ENCODE measurements around the gene CASP7.
A peak's percentile ranks its signal among the peaks of the same experiment; 100 is the strongest.

Gene CASP7

GRCh38 chr10:113752553-113752952, 72.8 kb downstream of the CASP7 start:
- DNase-seq: no peak
- ChIA-PET POLR2A (no interaction called here), CTCF (interaction anchor here (1.8 kb wide), 1 partner anchor 28 kb away, joined by 4 read pairs; no protein-coding TSS in a partner anchor)
- no peaks in the 10 kb centered on the region for H3K9me3 ChIP-seq (ENCODE audit: control extremely low read depth in 1 of 5, control insufficient read depth in 4 of 5, insufficient read depth in 2 of 5, low read depth in 1 of 5, low read length in 4 of 5)
- WGBS (ENCODE audit: insufficient coverage): no CpG with 5 or more reads among the region's 1 CpG
- H3K27ac ChIP-seq (ENCODE audit: insufficient read depth in 1 of 2, low read depth in 1 of 2, low read length in 2 of 2, poor library complexity in 1 of 2, severe bottlenecking in 2 of 2): no peak overlapping the region
- no peaks in the 10 kb centered on the region for H3K27me3 ChIP-seq (replicated peaks in 2 of 5; ENCODE audit: control insufficient read depth in 4 of 5, insufficient read depth in 5 of 5, low read length in 4 of 5)
- no peak overlapping the region for H3K4me3 ChIP-seq (ENCODE audit: control insufficient read depth in 1 of 7, extremely low read depth in 1 of 7, insufficient read depth in 4 of 7, low read depth in 2 of 7, low read length in 6 of 7)
- H3K4me1 ChIP-seq (ENCODE audit: control extremely low read depth in 1 of 4, control insufficient read depth in 4 of 4, insufficient read depth in 4 of 4, low read length in 3 of 4): peaks cover 0 to 6% (median 0%) of the 10 kb centered on the region in 4 experiments
- no peaks in the 10 kb centered on the region for H3K36me3 ChIP-seq (ENCODE audit: control insufficient read depth in 4 of 4, insufficient read depth in 4 of 4, low read length in 3 of 4)

GRCh38 chr10:113753020-113753692, 73.4 kb downstream of the CASP7 start:
- Histone ChIP-seq H3K36me3 (ENCODE audit: control insufficient read depth in 4 of 4, insufficient read depth in 4 of 4, low read length in 3 of 4) (no peaks in the 10 kb centered on the region), H3K4me3 (ENCODE audit: control insufficient read depth in 1 of 7, extremely low read depth in 1 of 7, insufficient read depth in 4 of 7, low read depth in 2 of 7, low read length in 6 of 7) (no peak overlapping the region), H3K27me3 (replicated peaks in 2 of 5; ENCODE audit: control insufficient read depth in 4 of 5, insufficient read depth in 5 of 5, low read length in 4 of 5) (no peaks in the 10 kb centered on the region), H3K27ac (ENCODE audit: insufficient read depth in 1 of 2, low read depth in 1 of 2, low read length in 2 of 2, poor library complexity in 1 of 2, severe bottlenecking in 2 of 2) (no peak overlapping the region), H3K4me1 (ENCODE audit: control extremely low read depth in 1 of 4, control insufficient read depth in 4 of 4, insufficient read depth in 4 of 4, low read length in 3 of 4) (peaks cover 0 to 6% (median 0%) of the 10 kb centered on the region in 4 experiments), H3K9me3 (ENCODE audit: control extremely low read depth in 1 of 5, control insufficient read depth in 4 of 5, insufficient read depth in 2 of 5, low read depth in 1 of 5, low read length in 4 of 5) (no peaks in the 10 kb centered on the region)
- peak; percentile 8 to 47 (median 42) for DNase-seq
- 27% methylated on average over 8 of the region's 9 CpGs for WGBS (ENCODE audit: insufficient coverage)
- POLR2A ChIA-PET: no interaction called here
- CTCF ChIA-PET: interaction anchor here (1.2 to 1.8 kb wide), 2 partner anchors 29 to 46 kb away, joined by 4 to 5 read pairs; no protein-coding TSS in a partner anchor

- H3K4me1 ChIP-seq (ENCODE audit: control extremely low read depth in 1 of 4, control insufficient read depth in 4 of 4, insufficient read depth in 4 of 4, low read length in 3 of 4): peaks cover 0 to 6% (median 0%) of the 10 kb centered on the region in 4 experiments
- H3K36me3 ChIP-seq (ENCODE audit: control insufficient read depth in 4 of 4, insufficient read depth in 4 of 4, low read length in 3 of 4): no peaks in the 10 kb centered on the region
- H3K27ac ChIP-seq (ENCODE audit: insufficient read depth in 1 of 2, low read depth in 1 of 2, low read length in 2 of 2, poor library complexity in 1 of 2, severe bottlenecking in 2 of 2): no peak overlapping the region
- H3K27me3 ChIP-seq (replicated peaks in 2 of 5; ENCODE audit: control insufficient read depth in 4 of 5, insufficient read depth in 5 of 5, low read length in 4 of 5): no peaks in the 10 kb centered on the region
- POLR2A ChIA-PET: no interaction called here
- no peaks in the 10 kb centered on the region for H3K9me3 ChIP-seq (ENCODE audit: control extremely low read depth in 1 of 5, control insufficient read depth in 4 of 5, insufficient read depth in 2 of 5, low read depth in 1 of 5, low read length in 4 of 5)
- no peak for DNase-seq
- no peak overlapping the region for H3K4me3 ChIP-seq (ENCODE audit: control insufficient read depth in 1 of 7, extremely low read depth in 1 of 7, insufficient read depth in 4 of 7, low read depth in 2 of 7, low read length in 6 of 7)
- WGBS (ENCODE audit: insufficient coverage): 100% methylated on average over 2 of the region's 3 CpGs
- CTCF ChIA-PET: interaction anchor here (1.2 kb wide), 1 partner anchor 45 kb away, joined by 5 read pairs; no protein-coding TSS in a partner anchor
These were observed 74.4 kb downstream of the CASP7 start for GRCh38 chr10:113754125-113754524.

GRCh38 chr10:113754768-113755167, 75.1 kb downstream of the CASP7 start:
- ChIA-PET CTCF (no interaction called here), POLR2A (no interaction called here)
- no peak for DNase-seq
- Histone ChIP-seq H3K27me3 (replicated peaks in 2 of 5; ENCODE audit: control insufficient read depth in 4 of 5, insufficient read depth in 5 of 5, low read length in 4 of 5) (no peaks in the 10 kb centered on the region), H3K36me3 (ENCODE audit: control insufficient read depth in 4 of 4, insufficient read depth in 4 of 4, low read length in 3 of 4) (no peaks in the 10 kb centered on the region), H3K4me3 (ENCODE audit: control insufficient read depth in 1 of 7, extremely low read depth in 1 of 7, insufficient read depth in 4 of 7, low read depth in 2 of 7, low read length in 6 of 7) (no peak overlapping the region), H3K9me3 (ENCODE audit: control extremely low read depth in 1 of 5, control insufficient read depth in 4 of 5, insufficient read depth in 2 of 5, low read depth in 1 of 5, low read length in 4 of 5) (no peaks in the 10 kb centered on the region), H3K4me1 (ENCODE audit: control extremely low read depth in 1 of 4, control insufficient read depth in 4 of 4, insufficient read depth in 4 of 4, low read length in 3 of 4) (peaks cover 0 to 6% (median 0%) of the 10 kb centered on the region in 4 experiments), H3K27ac (ENCODE audit: insufficient read depth in 1 of 2, low read depth in 1 of 2, low read length in 2 of 2, poor library complexity in 1 of 2, severe bottlenecking in 2 of 2) (no peak overlapping the region)
- WGBS (ENCODE audit: insufficient coverage): 92% methylated on average over 8 of the region's 9 CpGs

GRCh38 chr10:113756940-113757543, 77.3 kb downstream of the CASP7 start:
- no peak for DNase-seq
- Histone ChIP-seq H3K36me3 (ENCODE audit: control insufficient read depth in 4 of 4, insufficient read depth in 4 of 4, low read length in 3 of 4) (no peaks in the 10 kb centered on the region), H3K27ac (ENCODE audit: insufficient read depth in 1 of 2, low read depth in 1 of 2, low read length in 2 of 2, poor library complexity in 1 of 2, severe bottlenecking in 2 of 2) (no peak overlapping the region), H3K4me1 (ENCODE audit: control extremely low read depth in 1 of 4, control insufficient read depth in 4 of 4, insufficient read depth in 4 of 4, low read length in 3 of 4) (peaks cover 0 to 6% (median 0%) of the 10 kb centered on the region in 4 experiments), H3K4me3 (ENCODE audit: control insufficient read depth in 1 of 7, extremely low read depth in 1 of 7, insufficient read depth in 4 of 7, low read depth in 2 of 7, low read length in 6 of 7) (no peak overlapping the region), H3K27me3 (replicated peaks in 2 of 5; ENCODE audit: control insufficient read depth in 4 of 5, insufficient read depth in 5 of 5, low read length in 4 of 5) (no peaks in the 10 kb centered on the region), H3K9me3 (ENCODE audit: control extremely low read depth in 1 of 5, control insufficient read depth in 4 of 5, insufficient read depth in 2 of 5, low read depth in 1 of 5, low read length in 4 of 5) (peaks cover 0 to 1% (median 0%) of the 10 kb centered on the region in 5 experiments)
- ChIA-PET CTCF (interaction anchor here (0.9 to 1.4 kb wide), 3 partner anchors 13 to 547 kb away, joined by 3 read pairs; no protein-coding TSS in a partner anchor), POLR2A (no interaction called here)
- 100% methylated on average over 3 of the region's 12 CpGs for WGBS (ENCODE audit: insufficient coverage)

GRCh38 chr10:113762083-113762482, 82.4 kb downstream of the CASP7 start:
- POLR2A ChIA-PET: no interaction called here
- Histone ChIP-seq H3K27me3 (replicated peaks in 2 of 5; ENCODE audit: control insufficient read depth in 4 of 5, insufficient read depth in 5 of 5, low read length in 4 of 5) (no peaks in the 10 kb centered on the region), H3K36me3 (ENCODE audit: control insufficient read depth in 4 of 4, insufficient read depth in 4 of 4, low read length in 3 of 4) (no peaks in the 10 kb centered on the region), H3K9me3 (ENCODE audit: control extremely low read depth in 1 of 5, control insufficient read depth in 4 of 5, insufficient read depth in 2 of 5, low read depth in 1 of 5, low read length in 4 of 5) (peaks cover 0 to 11% (median 0%) of the 10 kb centered on the region in 5 experiments), H3K27ac (ENCODE audit: insufficient read depth in 1 of 2, low read depth in 1 of 2, low read length in 2 of 2, poor library complexity in 1 of 2, severe bottlenecking in 2 of 2) (no peak overlapping the region), H3K4me3 (ENCODE audit: control insufficient read depth in 1 of 7, extremely low read depth in 1 of 7, insufficient read depth in 4 of 7, low read depth in 2 of 7, low read length in 6 of 7) (no peak overlapping the region), H3K4me1 (ENCODE audit: control extremely low read depth in 1 of 4, control insufficient read depth in 4 of 4, insufficient read depth in 4 of 4, low read length in 3 of 4) (no peaks in the 10 kb centered on the region)
- CTCF ChIA-PET: no interaction called here
- WGBS (ENCODE audit: insufficient coverage): no CpG with 5 or more reads among the region's 1 CpG
- no peak for DNase-seq

GRCh38 chr10:113764582-113764981, 84.9 kb downstream of the CASP7 start:
- CTCF ChIA-PET: no interaction called here
- POLR2A ChIA-PET: no interaction called here

More at GRCh38 chr10:113764582-113764981, 84.9 kb downstream of the CASP7 start:
- Histone ChIP-seq H3K36me3 (ENCODE audit: control insufficient read depth in 4 of 4, insufficient read depth in 4 of 4, low read length in 3 of 4) (no peaks in the 10 kb centered on the region), H3K9me3 (ENCODE audit: control extremely low read depth in 1 of 5, control insufficient read depth in 4 of 5, insufficient read depth in 2 of 5, low read depth in 1 of 5, low read length in 4 of 5) (peaks cover 0 to 11% (median 0%) of the 10 kb centered on the region in 5 experiments), H3K27ac (ENCODE audit: insufficient read depth in 1 of 2, low read depth in 1 of 2, low read length in 2 of 2, poor library complexity in 1 of 2, severe bottlenecking in 2 of 2) (no peak overlapping the region), H3K27me3 (replicated peaks in 2 of 5; ENCODE audit: control insufficient read depth in 4 of 5, insufficient read depth in 5 of 5, low read length in 4 of 5) (peaks cover 0 to 3% (median 0%) of the 10 kb centered on the region in 5 experiments), H3K4me1 (ENCODE audit: control extremely low read depth in 1 of 4, control insufficient read depth in 4 of 4, insufficient read depth in 4 of 4, low read length in 3 of 4) (no peaks in the 10 kb centered on the region), H3K4me3 (ENCODE audit: control insufficient read depth in 1 of 7, extremely low read depth in 1 of 7, insufficient read depth in 4 of 7, low read depth in 2 of 7, low read length in 6 of 7) (no peak overlapping the region)
- DNase-seq: peak in 1 of 3 donors; percentile 27
- WGBS (ENCODE audit: insufficient coverage): no CpG with 5 or more reads among the region's 1 CpG
